GM12864 (cell line): ENCODE measurements around the gene PRKAG2.

ENCODE experiments used
- DNase-seq: peaks from one replicate; pipeline ENCODE4 v3.0.0-alpha.2; 2011; ENCODE audit warnings: low read depth
- H3K4me3 ChIP-seq: 2 replicates; pipeline ENCODE4 v1.5.1; 2011; ENCODE audit warnings: mild to moderate bottlenecking, low read depth, low read length, control low read depth
- CTCF ChIP-seq: IDR thresholded peaks from 2 replicates; pipeline ENCODE4 v1.5.1; 2011; ENCODE audit warnings: low read depth, mild to moderate bottlenecking, moderate library complexity, low read length, control low read depth, inconsistent platforms; ENCODE audit errors: missing control alignments

The PRKAG2 gene

GRCh38 chr7:151849008-151849878, 27.7 kb downstream of the PRKAG2 start:
- no peak overlapping the region for H3K4me3 ChIP-seq
- TF ChIP-seq CTCF, result no peak
- DNase-seq, result no peak

- no peak for TF ChIP-seq CTCF
- no peak overlapping the region for H3K4me3 ChIP-seq
- no peak for DNase-seq
Observed at GRCh38 chr7:151847681-151848081, 29.2 kb downstream of the PRKAG2 start.

- H3K4me3 ChIP-seq, result no peak overlapping the region
- TF ChIP-seq CTCF, result no peak
- DNase-seq, result no peak
Observed at GRCh38 chr7:151847136-151847535, 29.8 kb downstream of the PRKAG2 start.

GRCh38 chr7:151845412-151846205, 31.3 kb downstream of the PRKAG2 start:
- DNase-seq, result no peak
- no peak overlapping the region for H3K4me3 ChIP-seq
- TF ChIP-seq CTCF, result no peak

- DNase-seq, result no peak
- no peak for TF ChIP-seq CTCF
- H3K4me3 ChIP-seq, result no peak overlapping the region
Observed at GRCh38 chr7:151844825-151845200, 32.1 kb downstream of the PRKAG2 start.

GRCh38 chr7:151844071-151844824, 32.7 kb downstream of the PRKAG2 start:
- H3K4me3 ChIP-seq, result no peak overlapping the region
- no peak for DNase-seq
- TF ChIP-seq CTCF, result no peak
